ENCODE results near the gene IGDCC3.

DNA sequence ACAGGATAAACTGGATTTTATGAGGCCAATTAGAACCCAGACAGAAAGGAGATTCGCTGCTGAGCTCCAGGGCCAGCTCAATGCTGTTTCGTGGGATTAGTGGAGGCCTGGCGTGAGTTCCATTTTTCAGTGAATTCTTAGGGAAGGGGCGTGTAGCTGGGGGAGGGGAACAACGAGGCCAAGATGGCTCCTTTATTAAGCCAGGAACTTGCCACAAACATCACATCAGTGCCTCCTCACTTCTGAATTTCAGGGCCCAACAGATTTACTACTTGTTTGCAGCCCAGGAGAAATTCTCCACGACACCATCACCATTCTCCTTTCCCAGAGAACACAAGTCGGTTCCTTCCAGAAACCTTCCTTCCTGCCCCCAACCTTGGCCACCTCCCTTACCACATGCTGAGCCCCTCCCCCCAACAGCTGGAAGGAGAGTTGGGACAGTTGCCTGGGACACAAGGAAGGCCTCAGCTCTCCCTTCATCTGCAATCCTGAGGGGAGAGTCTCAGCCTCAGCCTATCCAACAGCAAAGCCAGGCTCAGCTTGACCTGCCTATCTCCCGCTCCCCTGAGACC is 39.1 kb upstream of the IGDCC3 start:
- TF ChIP-seq, protein P1, sequence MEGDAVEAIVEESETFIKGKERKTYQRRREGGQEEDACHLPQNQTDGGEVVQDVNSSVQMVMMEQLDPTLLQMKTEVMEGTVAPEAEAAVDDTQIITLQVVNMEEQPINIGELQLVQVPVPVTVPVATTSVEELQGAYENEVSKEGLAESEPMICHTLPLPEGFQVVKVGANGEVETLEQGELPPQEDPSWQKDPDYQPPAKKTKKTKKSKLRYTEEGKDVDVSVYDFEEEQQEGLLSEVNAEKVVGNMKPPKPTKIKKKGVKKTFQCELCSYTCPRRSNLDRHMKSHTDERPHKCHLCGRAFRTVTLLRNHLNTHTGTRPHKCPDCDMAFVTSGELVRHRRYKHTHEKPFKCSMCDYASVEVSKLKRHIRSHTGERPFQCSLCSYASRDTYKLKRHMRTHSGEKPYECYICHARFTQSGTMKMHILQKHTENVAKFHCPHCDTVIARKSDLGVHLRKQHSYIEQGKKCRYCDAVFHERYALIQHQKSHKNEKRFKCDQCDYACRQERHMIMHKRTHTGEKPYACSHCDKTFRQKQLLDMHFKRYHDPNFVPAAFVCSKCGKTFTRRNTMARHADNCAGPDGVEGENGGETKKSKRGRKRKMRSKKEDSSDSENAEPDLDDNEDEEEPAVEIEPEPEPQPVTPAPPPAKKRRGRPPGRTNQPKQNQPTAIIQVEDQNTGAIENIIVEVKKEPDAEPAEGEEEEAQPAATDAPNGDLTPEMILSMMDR (IDR thresholded peaks at IDR 0.05; ENCODE audit: borderline replicate concordance, extremely low read depth, low read length, poor library complexity, severe bottlenecking): no peak
- TF ChIP-seq EZH2 (IDR thresholded peaks at IDR 0.05; ENCODE audit: borderline replicate concordance, low read depth, low read length, severe bottlenecking): no peak
